Measurements from ENCODE around the gene WIPF2. TPM values are rescaled to one million over a fixed set of nuclear protein-coding genes. Genes with fewer than 3 reads are reported as not detected.

WIPF2 gene
- total RNA-seq, 3 donors from 2014 or later (not counting 1 experiment from before 2014, with no cell fraction given): 43.2 to 47.4 (median 43.9) TPM

DNA sequence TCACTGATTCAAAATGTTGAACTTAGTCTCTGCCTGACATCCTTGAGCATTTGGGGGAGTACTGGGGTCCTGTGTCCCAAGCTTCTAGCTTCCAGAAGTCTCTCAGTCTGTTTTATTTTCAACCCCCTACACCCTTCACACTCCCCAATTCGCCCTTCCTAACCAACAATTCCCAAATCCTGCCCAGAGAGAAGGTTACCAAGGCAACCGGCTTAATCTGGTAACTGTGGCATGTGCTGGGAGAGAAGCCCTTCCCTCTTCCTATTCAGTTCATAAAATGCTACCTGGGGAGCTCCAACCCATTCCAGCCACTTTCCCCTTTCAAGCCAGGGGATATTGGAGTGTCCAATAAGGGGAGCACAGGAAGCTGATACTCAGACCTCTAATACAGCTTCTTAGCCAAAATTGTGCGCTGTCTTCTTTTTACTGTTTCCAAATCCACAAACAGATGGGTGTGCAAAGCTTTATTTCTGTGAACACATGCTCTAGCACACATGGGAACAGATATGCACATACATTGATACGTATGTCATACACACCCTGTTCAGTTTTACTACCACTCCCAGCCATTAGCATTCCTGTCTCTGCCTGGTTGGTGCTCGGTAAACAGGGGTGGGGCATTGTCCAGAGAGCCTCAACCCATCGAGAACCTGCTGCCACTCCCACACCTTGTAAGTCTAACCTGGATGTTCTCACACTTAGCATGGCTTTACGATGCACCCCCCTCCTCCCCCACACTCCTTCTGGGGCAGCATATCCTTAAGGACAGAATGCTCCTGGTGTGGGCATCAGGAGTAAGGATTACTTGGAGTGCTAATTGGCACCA lies 43.0 kb upstream of the WIPF2 start:
- Histone ChIP-seq H3K4me1 (ENCODE audit: control insufficient read depth, insufficient read depth, low read length) (peaks cover 17% of the 10 kb centered on the region), H3K27me3 (ENCODE audit: control insufficient read depth, insufficient read depth, low read length) (peaks cover 2% of the 10 kb centered on the region), H3K9me3 (ENCODE audit: control insufficient read depth, insufficient read depth, low read length) (no peaks in the 10 kb centered on the region), H3K36me3 (ENCODE audit: control insufficient read depth, insufficient read depth, low read length) (peaks cover 13% of the 10 kb centered on the region), H3K4me3 (ENCODE audit: low read length) (no peak overlapping the region), H3K27ac (ENCODE audit: low read length) (no peak overlapping the region)
- 95% methylated on average over 7 of the region's 7 CpGs for WGBS (ENCODE audit: insufficient coverage)
- Mint-ChIP-seq H3K4me3 (peak overlapping the region; percentile 57), H3K27ac (no peak overlapping the region), H3K36me3 (peaks cover 5% of the 10 kb centered on the region), H3K27me3 (ENCODE audit: low read depth in 2 of 2) (peaks cover 0 to 4% of the 10 kb centered on the region in 2 donors), H3K9me3 (no peaks in the 10 kb centered on the region), H3K4me1 (peaks cover 0 to 10% of the 10 kb centered on the region in 2 donors)
- DNase-seq (no peak), ATAC-seq (no peak)
- TF ChIP-seq, protein P1, sequence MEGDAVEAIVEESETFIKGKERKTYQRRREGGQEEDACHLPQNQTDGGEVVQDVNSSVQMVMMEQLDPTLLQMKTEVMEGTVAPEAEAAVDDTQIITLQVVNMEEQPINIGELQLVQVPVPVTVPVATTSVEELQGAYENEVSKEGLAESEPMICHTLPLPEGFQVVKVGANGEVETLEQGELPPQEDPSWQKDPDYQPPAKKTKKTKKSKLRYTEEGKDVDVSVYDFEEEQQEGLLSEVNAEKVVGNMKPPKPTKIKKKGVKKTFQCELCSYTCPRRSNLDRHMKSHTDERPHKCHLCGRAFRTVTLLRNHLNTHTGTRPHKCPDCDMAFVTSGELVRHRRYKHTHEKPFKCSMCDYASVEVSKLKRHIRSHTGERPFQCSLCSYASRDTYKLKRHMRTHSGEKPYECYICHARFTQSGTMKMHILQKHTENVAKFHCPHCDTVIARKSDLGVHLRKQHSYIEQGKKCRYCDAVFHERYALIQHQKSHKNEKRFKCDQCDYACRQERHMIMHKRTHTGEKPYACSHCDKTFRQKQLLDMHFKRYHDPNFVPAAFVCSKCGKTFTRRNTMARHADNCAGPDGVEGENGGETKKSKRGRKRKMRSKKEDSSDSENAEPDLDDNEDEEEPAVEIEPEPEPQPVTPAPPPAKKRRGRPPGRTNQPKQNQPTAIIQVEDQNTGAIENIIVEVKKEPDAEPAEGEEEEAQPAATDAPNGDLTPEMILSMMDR (IDR thresholded peaks at IDR 0.05): no peak
- intact Hi-C loops (cut with micrococcal nuclease): no loop called here

DNA sequence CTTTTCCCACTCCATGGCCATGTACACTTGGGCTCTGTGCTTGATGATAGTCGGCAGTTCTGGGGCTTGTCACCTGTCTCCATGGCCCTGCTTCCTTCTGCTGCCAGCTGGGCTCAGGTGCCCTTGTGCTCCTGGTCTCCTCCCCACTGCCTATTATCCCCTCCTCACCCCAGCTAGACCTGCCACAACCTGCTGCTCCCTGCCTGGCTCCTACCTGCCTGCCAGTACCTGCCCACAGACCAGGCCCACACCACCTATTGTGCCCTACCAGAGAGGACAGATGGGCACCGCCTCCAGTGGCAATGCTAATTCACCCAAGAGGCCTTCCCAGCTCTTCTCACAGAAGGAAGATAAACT lies 42.4 kb upstream of the WIPF2 start:
- intact Hi-C loops (cut with micrococcal nuclease): no loop called here
- DNase-seq: no peak
- Mint-ChIP-seq H3K36me3 (no peaks in the 10 kb centered on the region), H3K27ac (peak overlapping the region in 1 of 2 donors; percentile 29), H3K9me3 (no peaks in the 10 kb centered on the region), H3K4me1 (peaks cover 0 to 10% of the 10 kb centered on the region in 2 donors), H3K4me3 (peak overlapping the region; percentile 57), H3K27me3 (ENCODE audit: low read depth in 2 of 2) (peaks cover 0 to 4% of the 10 kb centered on the region in 2 donors)
- TF ChIP-seq, protein P1 (IDR thresholded peaks at IDR 0.05): no peak
- no peak overlapping the region for H3K27ac ChIP-seq (ENCODE audit: low read length)
- H3K27me3 ChIP-seq (ENCODE audit: control insufficient read depth, insufficient read depth, low read length): peaks cover 2% of the 10 kb centered on the region
- ATAC-seq: no peak
- 85% methylated on average over 2 of the region's 2 CpGs for WGBS (ENCODE audit: insufficient coverage)
- H3K36me3 ChIP-seq (ENCODE audit: control insufficient read depth, insufficient read depth, low read length): peaks cover 7% of the 10 kb centered on the region
- no peaks in the 10 kb centered on the region for H3K9me3 ChIP-seq (ENCODE audit: control insufficient read depth, insufficient read depth, low read length)
- no peak overlapping the region for H3K4me3 ChIP-seq (ENCODE audit: low read length)
- H3K4me1 ChIP-seq (ENCODE audit: control insufficient read depth, insufficient read depth, low read length): peaks cover 17% of the 10 kb centered on the region

DNA sequence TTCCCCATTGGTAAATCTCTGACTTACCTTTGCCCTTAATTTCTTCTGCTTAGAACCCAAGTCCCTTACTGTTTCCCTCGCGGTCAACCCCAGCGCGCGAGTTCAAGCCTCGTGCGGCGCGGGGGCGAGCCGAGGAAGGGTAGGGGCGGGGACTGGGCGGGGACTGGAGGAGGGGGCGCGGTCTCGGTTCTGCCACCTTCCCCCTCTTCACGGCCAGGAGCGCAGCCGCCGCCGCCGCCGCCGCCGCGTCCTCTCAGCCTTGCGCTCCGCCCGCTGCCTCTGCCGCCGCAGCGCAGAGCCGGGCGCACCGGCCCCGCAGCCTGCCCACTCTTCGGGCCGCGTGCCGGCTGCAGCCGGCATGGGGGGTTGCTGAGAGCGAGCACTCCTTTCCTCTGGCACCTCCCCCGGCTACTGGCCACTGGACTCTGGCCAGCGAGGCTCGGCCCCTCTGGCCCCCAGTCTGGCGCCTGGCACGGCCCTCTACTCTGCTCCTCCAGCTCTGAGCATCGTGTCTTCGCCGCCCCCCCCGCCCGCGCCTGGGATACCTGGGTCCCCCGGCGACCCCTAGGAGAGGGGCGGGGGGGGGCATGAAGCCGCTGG lies 41.7 kb upstream of the WIPF2 start, which contains the start of gene RAPGEFL1:
RAPGEFL1 (plus strand) TSS at position 196 of the 600 bp plus-strand sequence; CDS start at position 588, 392 bp downstream.
- no peaks in the 10 kb centered on the region for H3K9me3 ChIP-seq (ENCODE audit: control insufficient read depth, insufficient read depth, low read length)
- H3K27me3 Mint-ChIP-seq (ENCODE audit: low read depth in 2 of 2): peaks cover 0 to 4% of the 10 kb centered on the region in 2 donors
- WGBS (ENCODE audit: insufficient coverage): under 1% methylated on average over 57 of the region's 57 CpGs
- peak within 1 kb of the TSS in 1 of 2 donors; percentile 29 for H3K27ac Mint-ChIP-seq
- H3K27ac ChIP-seq (ENCODE audit: low read length): no peak within 1 kb of the TSS
- H3K4me1 ChIP-seq (ENCODE audit: control insufficient read depth, insufficient read depth, low read length): peaks cover 17% of the 10 kb centered on the region
- peak; percentile 96 to 98 (median 97) for ATAC-seq
- H3K27me3 ChIP-seq (ENCODE audit: control insufficient read depth, insufficient read depth, low read length): peaks cover 2% of the 10 kb centered on the region
- TF ChIP-seq, protein P1 (IDR thresholded peaks at IDR 0.05): no peak
- H3K36me3 Mint-ChIP-seq: no peaks in the 10 kb centered on the region
- H3K4me3 Mint-ChIP-seq: peak within 1 kb of the TSS; percentile 72
- peak; percentile 63 to 88 for DNase-seq
- intact Hi-C loops (cut with micrococcal nuclease): no loop called here
- peaks cover under 1% of the 10 kb centered on the region for H3K36me3 ChIP-seq (ENCODE audit: control insufficient read depth, insufficient read depth, low read length)
- H3K9me3 Mint-ChIP-seq: no peaks in the 10 kb centered on the region
- H3K4me1 Mint-ChIP-seq: peaks cover 0 to 10% of the 10 kb centered on the region in 2 donors
- peak within 1 kb of the TSS; percentile 47 for H3K4me3 ChIP-seq (ENCODE audit: low read length)
